ENCODE results near the gene F3. TPM values are rescaled to one million over a fixed set of nuclear protein-coding genes. Genes with fewer than 3 reads are reported as not detected.

F3 gene
- total and polyA plus RNA-seq, 9 of the 15 experiments (the other 6 are each of a cell fraction or from before 2014, with no cell fraction given): 0.24 to 0.28 TPM; not detected in 7

DNA sequence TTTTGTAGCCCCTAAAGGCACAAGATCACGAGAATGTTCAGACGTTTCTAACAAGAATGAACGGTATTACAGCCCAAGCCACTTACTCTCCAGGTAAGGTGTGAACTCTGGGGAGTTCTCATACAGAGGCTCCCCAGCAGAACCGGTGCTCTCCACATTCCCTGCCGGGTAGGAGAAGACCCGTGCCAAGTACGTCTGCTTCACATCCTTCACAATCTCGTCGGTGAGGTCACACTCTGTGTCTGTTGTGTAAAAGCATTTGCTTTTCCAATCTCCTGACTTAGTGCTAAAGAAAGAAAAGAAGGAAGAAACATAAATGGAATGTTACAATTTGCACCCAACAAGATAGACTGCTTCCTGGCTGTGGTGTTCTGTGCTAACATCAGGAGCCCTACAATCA lies 5.7 kb downstream of the F3 start:
- Histone ChIP-seq H3K4me2 (ENCODE audit: insufficient read depth, low read length) (no peak overlapping the region), H3K79me2 (ENCODE audit: control insufficient read depth, insufficient read depth, low read length) (no peaks in the 10 kb centered on the region), H3K27ac (ENCODE audit: extremely low read depth, low read depth, low read length) (no peak overlapping the region), H3K4me1 (replicated peaks in 1 of 2; ENCODE audit: control insufficient read depth in 2 of 2, insufficient read depth in 2 of 2, low read length in 2 of 2) (no peaks in the 10 kb centered on the region), H4K20me1 (replicated peaks; ENCODE audit: control insufficient read depth, insufficient read depth, low read length) (no peaks in the 10 kb centered on the region), H3K9me1 (ENCODE audit: control insufficient read depth, insufficient read depth, low read length) (no peaks in the 10 kb centered on the region), H3K36me3 (ENCODE audit: control insufficient read depth, insufficient read depth, low read length) (no peaks in the 10 kb centered on the region), H3K9me3 (replicated peaks; ENCODE audit: control insufficient read depth, insufficient read depth, low read depth, low read length) (no peaks in the 10 kb centered on the region), H2AFZ (ENCODE audit: low read depth, low read length) (no peak overlapping the region), H3K27me3 (ENCODE audit: control insufficient read depth in 2 of 2, insufficient read depth in 2 of 2, low read length in 2 of 2) (peaks cover 20 to 57% of the 10 kb centered on the region in 2 experiments), H3K4me3 (no peak overlapping the region), H3K9ac (ENCODE audit: insufficient read depth in 1 of 2, low read depth in 2 of 2, low read length in 2 of 2) (no peak overlapping the region)
- DNase-seq (ENCODE audit: extremely low read depth in 1 of 4, low spot score in 3 of 4): no peak
- CTCF ChIA-PET (ENCODE audit: low intra/inter-chr PET ratio): no interaction called here
- ATAC-seq: no peak
- 0% methylated on average over 9 of the region's 9 CpGs for WGBS (ENCODE audit: insufficient coverage, low coverage, missing lambda C conversion rate)
- no TSS peak for BruUV-seq (replicated peaks)
- TF ChIP-seq KLF6 (CRISPR knock-in tag; IDR thresholded peaks at IDR 0.05; ENCODE audit: borderline replicate concordance): no peak
- TF ChIP-seq ZNF699 (CRISPR knock-in tag; IDR thresholded peaks at IDR 0.05; ENCODE audit: insufficient replicate concordance): no peak
- TF ChIP-seq, protein P1, sequence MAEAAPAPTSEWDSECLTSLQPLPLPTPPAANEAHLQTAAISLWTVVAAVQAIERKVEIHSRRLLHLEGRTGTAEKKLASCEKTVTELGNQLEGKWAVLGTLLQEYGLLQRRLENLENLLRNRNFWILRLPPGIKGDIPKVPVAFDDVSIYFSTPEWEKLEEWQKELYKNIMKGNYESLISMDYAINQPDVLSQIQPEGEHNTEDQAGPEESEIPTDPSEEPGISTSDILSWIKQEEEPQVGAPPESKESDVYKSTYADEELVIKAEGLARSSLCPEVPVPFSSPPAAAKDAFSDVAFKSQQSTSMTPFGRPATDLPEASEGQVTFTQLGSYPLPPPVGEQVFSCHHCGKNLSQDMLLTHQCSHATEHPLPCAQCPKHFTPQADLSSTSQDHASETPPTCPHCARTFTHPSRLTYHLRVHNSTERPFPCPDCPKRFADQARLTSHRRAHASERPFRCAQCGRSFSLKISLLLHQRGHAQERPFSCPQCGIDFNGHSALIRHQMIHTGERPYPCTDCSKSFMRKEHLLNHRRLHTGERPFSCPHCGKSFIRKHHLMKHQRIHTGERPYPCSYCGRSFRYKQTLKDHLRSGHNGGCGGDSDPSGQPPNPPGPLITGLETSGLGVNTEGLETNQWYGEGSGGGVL (CRISPR knock-in tag; IDR thresholded peaks at IDR 0.05): no peak
- no peak for TF ChIP-seq PKNOX1 (IDR thresholded peaks at IDR 0.05)
- TF ChIP-seq MLLT1 (IDR thresholded peaks at IDR 0.05): no peak
- no peak for TF ChIP-seq HDAC6 (IDR thresholded peaks at IDR 0.05; ENCODE audit: low read depth, low read length)
- TF ChIP-seq NFIX (CRISPR knock-in tag; IDR thresholded peaks at IDR 0.05; ENCODE audit: low read depth): no peak
- no peak for TF ChIP-seq ZNF263 (CRISPR knock-in tag; IDR thresholded peaks at IDR 0.05; ENCODE audit: borderline replicate concordance)
- FAIRE-seq: no peak
- intact Hi-C loops (cut with micrococcal nuclease) (no loop called here), in situ Hi-C loops (cut with MboI) (no loop called here)
- POLR2A ChIA-PET: no interaction called here

Measured in K562 (cell line).